ENCODE measurements around the gene TXNDC8. TPM values are rescaled to one million over a fixed set of nuclear protein-coding genes. Genes with fewer than 3 reads are reported as not detected.

The TXNDC8 gene
- total RNA-seq, 1 donor from 2014 or later, result not detected

DNA sequence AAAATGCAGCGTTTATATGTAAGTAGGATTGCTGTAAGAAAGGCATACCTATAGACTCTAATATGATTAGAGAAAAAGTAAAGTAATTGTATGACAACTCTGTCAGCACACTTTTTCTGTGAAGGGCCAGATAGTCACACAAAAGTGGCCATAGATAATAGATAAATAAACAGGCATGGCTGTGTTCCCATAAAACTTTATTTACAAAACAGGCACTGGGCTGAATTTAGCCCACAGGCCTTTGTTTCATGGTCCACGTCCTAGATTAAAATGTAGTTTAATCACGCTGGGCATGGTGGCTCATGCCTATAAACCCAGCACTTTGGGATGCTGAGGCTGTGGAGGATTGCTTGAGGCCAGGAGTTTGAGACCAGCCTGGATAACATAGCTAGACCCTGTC, 8.7 kb upstream of the TXNDC8 start:
- H4K20me1 ChIP-seq (ENCODE audit: low read depth), result no peaks in the 10 kb centered on the region
- H3K27me3 Mint-ChIP-seq (ENCODE audit: insufficient read depth, low read depth), result peaks cover 4% of the 10 kb centered on the region
- no peak overlapping the region for H3K27ac Mint-ChIP-seq
- DNase-seq (ENCODE audit: low spot score), result no peak
- H3K36me3 Mint-ChIP-seq, result no peaks in the 10 kb centered on the region
- H2AFZ ChIP-seq (replicated peaks), result no peak overlapping the region
- no peaks in the 10 kb centered on the region for H3K27me3 ChIP-seq
- H3K4me3 Mint-ChIP-seq, result no peak overlapping the region
- TF ChIP-seq CTCF (IDR thresholded peaks at IDR 0.05) (no peak), EZH2phosphoT487 (IDR thresholded peaks at IDR 0.05) (no peak), EZH2 (IDR thresholded peaks at IDR 0.05) (no peak)
- no peaks in the 10 kb centered on the region for H3K36me3 ChIP-seq
- H3F3A ChIP-seq (ENCODE audit: low read depth), result no peaks in the 10 kb centered on the region
- H3K4me3 ChIP-seq, result no peak overlapping the region
- H3K79me2 ChIP-seq (ENCODE audit: low read depth), result no peaks in the 10 kb centered on the region
- no peak overlapping the region for H3K27ac ChIP-seq
- H3K9me3 Mint-ChIP-seq, result no peaks in the 10 kb centered on the region
- no peak overlapping the region for H3K4me2 ChIP-seq
- no peak overlapping the region for H3K9ac ChIP-seq
- no peaks in the 10 kb centered on the region for H3K4me1 ChIP-seq
- no peaks in the 10 kb centered on the region for H3K4me1 Mint-ChIP-seq
- H3K9me3 ChIP-seq (ENCODE audit: low read depth), result no peaks in the 10 kb centered on the region

- no peaks in the 10 kb centered on the region for H3K36me3 Mint-ChIP-seq
- Histone ChIP-seq H3K36me3 (no peaks in the 10 kb centered on the region), H3F3A (ENCODE audit: low read depth) (no peaks in the 10 kb centered on the region), H3K27me3 (no peaks in the 10 kb centered on the region), H2AFZ (replicated peaks) (no peak overlapping the region), H3K4me3 (no peak overlapping the region), H3K4me2 (no peak overlapping the region), H3K9me3 (ENCODE audit: low read depth) (no peaks in the 10 kb centered on the region), H3K9ac (no peak overlapping the region), H3K27ac (no peak overlapping the region), H4K20me1 (ENCODE audit: low read depth) (no peaks in the 10 kb centered on the region), H3K79me2 (ENCODE audit: low read depth) (no peaks in the 10 kb centered on the region), H3K4me1 (no peaks in the 10 kb centered on the region)
- H3K4me3 Mint-ChIP-seq, result no peak overlapping the region
- H3K9me3 Mint-ChIP-seq, result no peaks in the 10 kb centered on the region
- H3K27me3 Mint-ChIP-seq (ENCODE audit: insufficient read depth, low read depth), result peaks cover 4% of the 10 kb centered on the region
- no peak overlapping the region for H3K27ac Mint-ChIP-seq
- no peak for DNase-seq (ENCODE audit: low spot score)
- H3K4me1 Mint-ChIP-seq, result no peaks in the 10 kb centered on the region
- TF ChIP-seq EZH2phosphoT487 (IDR thresholded peaks at IDR 0.05) (no peak), CTCF (IDR thresholded peaks at IDR 0.05) (no peak), EZH2 (IDR thresholded peaks at IDR 0.05) (no peak)
These were observed 7.2 kb upstream of the TXNDC8 start for GRCh38 chr9:110344821-110345220.

GRCh38 chr9:110343551-110343950, 5.9 kb upstream of the TXNDC8 start:
- Histone ChIP-seq H4K20me1 (ENCODE audit: low read depth) (no peaks in the 10 kb centered on the region), H3K4me3 (no peak overlapping the region), H3K9me3 (ENCODE audit: low read depth) (no peaks in the 10 kb centered on the region), H3K4me1 (no peaks in the 10 kb centered on the region), H3K27me3 (no peaks in the 10 kb centered on the region), H3K36me3 (no peaks in the 10 kb centered on the region), H3K9ac (no peak overlapping the region), H2AFZ (replicated peaks) (no peak overlapping the region), H3K27ac (no peak overlapping the region), H3K4me2 (no peak overlapping the region), H3F3A (ENCODE audit: low read depth) (no peaks in the 10 kb centered on the region), H3K79me2 (ENCODE audit: low read depth) (no peaks in the 10 kb centered on the region)
- no peaks in the 10 kb centered on the region for H3K9me3 Mint-ChIP-seq
- no peak overlapping the region for H3K27ac Mint-ChIP-seq
- H3K36me3 Mint-ChIP-seq, result no peaks in the 10 kb centered on the region
- H3K4me1 Mint-ChIP-seq, result no peaks in the 10 kb centered on the region
- H3K4me3 Mint-ChIP-seq, result no peak overlapping the region
- no peak for DNase-seq (ENCODE audit: low spot score)
- peaks cover 4% of the 10 kb centered on the region for H3K27me3 Mint-ChIP-seq (ENCODE audit: insufficient read depth, low read depth)
- TF ChIP-seq EZH2 (IDR thresholded peaks at IDR 0.05) (no peak), CTCF (IDR thresholded peaks at IDR 0.05) (no peak), EZH2phosphoT487 (IDR thresholded peaks at IDR 0.05) (no peak)

All from neural progenitor cell (in vitro differentiated cells).